Immature natural killer cell (primary cell): ENCODE results near the gene OR2H1. TPM values are rescaled to one million over a fixed set of nuclear protein-coding genes. Genes with fewer than 3 reads are reported as not detected.
"Not testable (repeated sequence)": the region's sequence is repeated elsewhere in the genome, so short reads cannot be mapped to it uniquely, and the experiment has no call there.

ENCODE experiments used
- DNase-seq, 3 donors: peaks; one replicate each; pipeline ENCODE4 v3.0.0; 2022; ENCODE audit warnings: mixed read lengths in 1 of 3
- H3K27ac Mint-ChIP-seq, 6 donors: one replicate each; pipeline ENCODE4 v1.8.0; 2020; ENCODE audit warnings: mixed read lengths in 6 of 6, mild to moderate bottlenecking in 5 of 6, inconsistent platforms in 4 of 6, moderate library complexity in 3 of 6
- H3K27me3 Mint-ChIP-seq, 3 donors: one replicate each; pipeline ENCODE4 v1.8.0; 2020 to 2021; ENCODE audit warnings: low read depth in 3 of 3, mild to moderate bottlenecking in 3 of 3, mixed read lengths in 3 of 3, moderate library complexity in 3 of 3, inconsistent platforms in 1 of 3
- H3K36me3 Mint-ChIP-seq, 3 donors: one replicate each; pipeline ENCODE4 v1.8.0; 2020; ENCODE audit warnings: mixed read lengths in 3 of 3, inconsistent platforms in 2 of 3, mild to moderate bottlenecking in 2 of 3
- H3K4me1 Mint-ChIP-seq, 2 donors: one replicate each; pipeline ENCODE4 v1.8.0; 2020; ENCODE audit warnings: inconsistent platforms in 2 of 2, mild to moderate bottlenecking in 2 of 2, mixed read lengths in 2 of 2, moderate library complexity in 1 of 2
- H3K4me3 Mint-ChIP-seq, 5 donors: one replicate each; pipeline ENCODE4 v1.8.0; 2020; ENCODE audit warnings: mild to moderate bottlenecking in 5 of 5, mixed read lengths in 5 of 5, inconsistent platforms in 3 of 5, moderate library complexity in 3 of 5
- H3K9me3 Mint-ChIP-seq, 6 donors: one replicate each; pipeline ENCODE4 v1.8.0; 2020; ENCODE audit warnings: mild to moderate bottlenecking in 6 of 6, mixed read lengths in 6 of 6, inconsistent platforms in 4 of 6, moderate library complexity in 3 of 6
- polyA plus RNA-seq, 3 donors: library from polyadenylated mRNA; unstranded; fragments of 300-500 nt; fragmentation: Illumina TruSeq; gene quantifications; one replicate each; pipeline ENCODE4 v1.2.3, GENCODE V29; 2021

Gene OR2H1
- not detected for polyA plus RNA-seq

GRCh38 chr6:29456971-29457370 lies at the start of gene OR2H1, which contains the start of gene OR11A1:
TSS of gene OR2H1 (plus strand) at chr6:29457155. CDS start at chr6:29461770, 4,615 bp downstream.
TSS of gene OR11A1 (minus strand) at chr6:29457071. CDS start at chr6:29427641, 29,430 bp downstream.
- no peak for DNase-seq
- no peaks in the 10 kb centered on the region for H3K4me1 Mint-ChIP-seq
- no peak within 1 kb of the TSS for H3K4me3 Mint-ChIP-seq
- H3K36me3 Mint-ChIP-seq: no peaks in the 10 kb centered on the region
- no peak within 1 kb of the TSS for H3K27ac Mint-ChIP-seq
- H3K9me3 Mint-ChIP-seq: no peaks in the 10 kb centered on the region
- H3K27me3 Mint-ChIP-seq: peaks cover 0 to 5% (median 3%) of the 10 kb centered on the region in 3 donors

- no peaks in the 10 kb centered on the region for H3K36me3 Mint-ChIP-seq
- H3K4me3 Mint-ChIP-seq: no peak within 1 kb of the TSS
- DNase-seq: no peak
- no peak within 1 kb of the TSS for H3K27ac Mint-ChIP-seq
- peaks cover 0 to 13% (median 6%) of the 10 kb centered on the region in 6 donors for H3K9me3 Mint-ChIP-seq
- H3K4me1 Mint-ChIP-seq: no peaks in the 10 kb centered on the region
- peaks cover 0 to 13% (median 5%) of the 10 kb centered on the region in 3 donors for H3K27me3 Mint-ChIP-seq
Observed at GRCh38 chr6:29414588-29414987, 42.4 kb upstream of the OR2H1 start, which contains the start of gene OR12D1. TSS of gene OR12D1 (plus strand) at chr6:29414928.

- Mint-ChIP-seq H3K4me1 (no peaks in the 10 kb centered on the region), H3K9me3 (peaks cover 0 to 2% (median 0%) of the 10 kb centered on the region in 6 donors), H3K27me3 (peaks cover 0 to 6% (median 4%) of the 10 kb centered on the region in 3 donors), H3K4me3 (no peak overlapping the region), H3K27ac (no peak overlapping the region), H3K36me3 (no peaks in the 10 kb centered on the region)
- DNase-seq: no peak
Observed at GRCh38 chr6:29419516-29419915, 37.4 kb upstream of the OR2H1 start.

GRCh38 chr6:29424168-29424567 lies 32.8 kb upstream of the OR2H1 start:
- Mint-ChIP-seq H3K4me1 (no peaks in the 10 kb centered on the region), H3K9me3 (peaks cover 0 to 2% (median 0%) of the 10 kb centered on the region in 6 donors), H3K27me3 (peaks cover 2 to 5% (median 5%) of the 10 kb centered on the region in 3 donors), H3K36me3 (no peaks in the 10 kb centered on the region), H3K4me3 (no peak overlapping the region), H3K27ac (no peak overlapping the region)
- no peak for DNase-seq

- no peak for DNase-seq
- Mint-ChIP-seq H3K9me3 (peaks cover 0 to 2% (median 0%) of the 10 kb centered on the region in 6 donors), H3K4me3 (no peak overlapping the region), H3K27ac (no peak overlapping the region), H3K4me1 (no peaks in the 10 kb centered on the region), H3K36me3 (no peaks in the 10 kb centered on the region), H3K27me3 (peaks cover 2 to 8% (median 5%) of the 10 kb centered on the region in 3 donors)
Observed at GRCh38 chr6:29424575-29424974, 32.4 kb upstream of the OR2H1 start.

GRCh38 chr6:29425075-29425474 lies 31.9 kb upstream of the OR2H1 start:
- Mint-ChIP-seq H3K4me3 (no peak overlapping the region), H3K4me1 (no peaks in the 10 kb centered on the region), H3K9me3 (peaks cover 0 to 2% (median 0%) of the 10 kb centered on the region in 6 donors), H3K36me3 (no peaks in the 10 kb centered on the region), H3K27ac (no peak overlapping the region), H3K27me3 (peaks cover 3 to 8% (median 4%) of the 10 kb centered on the region in 3 donors)
- no peak for DNase-seq

GRCh38 chr6:29426654-29427053 lies 30.3 kb upstream of the OR2H1 start:
- no peak for DNase-seq
- Mint-ChIP-seq H3K36me3 (no peaks in the 10 kb centered on the region), H3K4me3 (no peak overlapping the region), H3K27me3 (peaks cover 4 to 8% (median 4%) of the 10 kb centered on the region in 3 donors), H3K4me1 (no peaks in the 10 kb centered on the region), H3K27ac (no peak overlapping the region), H3K9me3 (peaks cover 0 to 1% (median 0%) of the 10 kb centered on the region in 6 donors)

GRCh38 chr6:29436730-29437129 lies 20.2 kb upstream of the OR2H1 start:
- H3K4me3 Mint-ChIP-seq, H3K27me3 Mint-ChIP-seq, H3K36me3 Mint-ChIP-seq, DNase-seq, H3K27ac Mint-ChIP-seq, H3K9me3 Mint-ChIP-seq, H3K4me1 Mint-ChIP-seq: not testable (repeated sequence)

GRCh38 chr6:29439006-29439405 lies 17.9 kb upstream of the OR2H1 start, which contains the start of gene OR10C1:
TSS of gene OR10C1 (plus strand) at chr6:29439306. CDS start at chr6:29440016, 710 bp downstream.
- peaks cover 0 to 2% (median 0%) of the 10 kb centered on the region in 6 donors for H3K9me3 Mint-ChIP-seq
- H3K4me3 Mint-ChIP-seq: no peak within 1 kb of the TSS
- H3K36me3 Mint-ChIP-seq: no peaks in the 10 kb centered on the region
- no peak for DNase-seq
- no peak within 1 kb of the TSS for H3K27ac Mint-ChIP-seq
- peaks cover under 1 to 9% (median 4%) of the 10 kb centered on the region in 3 donors for H3K27me3 Mint-ChIP-seq
- no peaks in the 10 kb centered on the region for H3K4me1 Mint-ChIP-seq

- H3K4me1 Mint-ChIP-seq: no peaks in the 10 kb centered on the region
- no peak overlapping the region for H3K4me3 Mint-ChIP-seq
- H3K27me3 Mint-ChIP-seq: peaks cover 0 to 15% (median 2%) of the 10 kb centered on the region in 3 donors
- no peaks in the 10 kb centered on the region for H3K36me3 Mint-ChIP-seq
- no peak overlapping the region for H3K27ac Mint-ChIP-seq
- DNase-seq: no peak
- peaks cover 0 to 2% (median 0%) of the 10 kb centered on the region in 6 donors for H3K9me3 Mint-ChIP-seq
Observed at GRCh38 chr6:29442719-29443118, 14.2 kb upstream of the OR2H1 start.

GRCh38 chr6:29444031-29444430 lies 12.9 kb upstream of the OR2H1 start:
- H3K27ac Mint-ChIP-seq, H3K9me3 Mint-ChIP-seq, H3K4me1 Mint-ChIP-seq, H3K4me3 Mint-ChIP-seq, DNase-seq, H3K36me3 Mint-ChIP-seq: not testable (repeated sequence)
- peaks cover 2 to 19% (median 2%) of the 10 kb centered on the region in 3 donors for H3K27me3 Mint-ChIP-seq

GRCh38 chr6:29447670-29448069 lies 9.3 kb upstream of the OR2H1 start:
- peaks cover 0 to 7% (median 0%) of the 10 kb centered on the region in 6 donors for H3K9me3 Mint-ChIP-seq
- no peaks in the 10 kb centered on the region for H3K36me3 Mint-ChIP-seq
- H3K27ac Mint-ChIP-seq: no peak overlapping the region
- H3K4me3 Mint-ChIP-seq: no peak overlapping the region
- no peaks in the 10 kb centered on the region for H3K4me1 Mint-ChIP-seq
- H3K27me3 Mint-ChIP-seq: peaks cover 0 to 19% (median 4%) of the 10 kb centered on the region in 3 donors
- DNase-seq: no peak

- Mint-ChIP-seq H3K36me3 (no peaks in the 10 kb centered on the region), H3K4me3 (no peak overlapping the region), H3K27ac (no peak overlapping the region), H3K4me1 (no peaks in the 10 kb centered on the region), H3K9me3 (peaks cover 0 to 7% (median 0%) of the 10 kb centered on the region in 6 donors), H3K27me3 (peaks cover 0 to 15% (median 4%) of the 10 kb centered on the region in 3 donors)
- no peak for DNase-seq
Observed at GRCh38 chr6:29451471-29452193, 5.3 kb upstream of the OR2H1 start.

- no peak overlapping the region for H3K27ac Mint-ChIP-seq
- H3K9me3 Mint-ChIP-seq: no peaks in the 10 kb centered on the region
- H3K4me1 Mint-ChIP-seq: no peaks in the 10 kb centered on the region
Observed at GRCh38 chr6:29461021-29461814, 4.3 kb downstream of the OR2H1 start.

More at GRCh38 chr6:29461021-29461814, 4.3 kb downstream of the OR2H1 start:
- Mint-ChIP-seq H3K36me3 (no peaks in the 10 kb centered on the region), H3K27me3 (peaks cover 0 to 5% (median 5%) of the 10 kb centered on the region in 3 donors), H3K4me3 (no peak overlapping the region)
- no peak for DNase-seq
